T-helper 9 cell (primary cell): ENCODE measurements around the gene GPN2.

Experiments used
- DNase-seq: peaks from one replicate; pipeline ENCODE4 v3.0.0-alpha.2; 2020
- total RNA-seq, 2 donors: gene quantifications; one replicate each; lab custom pipeline; 2026; lab: John Stamatoyannopoulos, UW

GPN2 gene
- total RNA-seq, result 45.4 to 59.7 reads per million in 2 donors

DNA sequence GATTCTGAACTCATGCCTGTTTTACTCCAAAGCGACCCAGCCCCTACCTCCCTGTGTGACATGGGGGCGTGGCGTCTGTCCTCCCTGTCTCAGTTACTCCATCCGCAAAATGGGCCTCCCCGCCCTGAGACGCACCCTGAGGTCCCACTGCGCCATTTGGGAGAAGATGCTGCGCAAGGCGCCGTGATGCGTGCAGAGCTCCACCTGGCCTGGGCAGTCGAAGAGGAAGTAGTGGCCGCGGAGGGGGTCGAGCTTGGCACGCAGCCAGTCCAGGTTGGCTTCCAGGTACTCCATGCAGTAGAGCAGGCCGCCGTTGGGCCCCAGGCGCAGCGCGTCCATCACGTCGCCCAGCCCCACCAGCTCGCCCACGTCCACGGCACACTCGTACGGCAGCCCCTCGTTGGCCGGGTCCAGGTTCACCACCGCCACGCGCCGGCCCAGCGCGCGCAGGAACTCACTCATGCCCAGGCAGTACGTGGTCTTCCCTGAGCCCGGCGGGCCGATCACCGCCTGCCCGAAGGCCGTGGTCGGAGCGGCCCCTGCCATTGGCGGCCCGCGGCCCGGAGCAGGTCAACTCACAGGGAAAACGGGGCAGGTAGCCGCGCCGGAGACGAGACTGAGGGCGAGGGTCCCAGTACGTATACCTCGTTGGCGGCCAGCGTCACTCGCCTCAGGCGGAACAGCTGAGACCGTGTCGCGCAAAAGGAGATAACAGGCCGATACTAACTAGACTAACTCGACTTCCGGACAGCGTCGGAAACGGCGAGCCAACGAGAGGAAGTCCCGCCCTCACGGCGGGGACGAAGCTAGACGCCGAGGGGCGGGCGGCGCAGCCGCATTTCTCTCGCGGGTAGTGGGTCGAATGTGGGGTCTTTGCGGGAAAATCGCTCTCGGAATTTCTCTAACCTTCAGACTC lies at the start of gene GPN2:
TSS of gene GPN2 (minus strand) at position 733 of the 916 bp plus-strand sequence. CDS start at position 546, 187 bp downstream.
- DNase-seq, result peak; percentile 65

DNA sequence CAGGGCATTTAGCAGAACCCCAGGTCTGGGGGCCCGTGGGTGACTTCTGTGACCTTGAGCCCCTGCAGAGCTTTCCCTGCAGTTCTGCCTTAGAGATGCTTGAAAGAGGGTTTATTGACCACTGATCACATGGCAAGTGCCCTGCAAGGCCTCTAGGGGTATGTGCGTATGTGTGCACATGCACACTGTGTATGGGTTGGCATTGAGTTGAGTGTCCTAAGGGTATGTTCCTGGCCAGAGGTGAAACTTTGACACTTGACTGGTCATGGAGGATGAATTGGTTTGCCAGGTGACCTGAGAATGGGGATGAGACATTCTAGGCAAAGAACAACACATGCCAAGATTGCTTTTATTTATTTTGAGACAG lies 48.6 kb upstream of the GPN2 start:
- no peak for DNase-seq

DNA sequence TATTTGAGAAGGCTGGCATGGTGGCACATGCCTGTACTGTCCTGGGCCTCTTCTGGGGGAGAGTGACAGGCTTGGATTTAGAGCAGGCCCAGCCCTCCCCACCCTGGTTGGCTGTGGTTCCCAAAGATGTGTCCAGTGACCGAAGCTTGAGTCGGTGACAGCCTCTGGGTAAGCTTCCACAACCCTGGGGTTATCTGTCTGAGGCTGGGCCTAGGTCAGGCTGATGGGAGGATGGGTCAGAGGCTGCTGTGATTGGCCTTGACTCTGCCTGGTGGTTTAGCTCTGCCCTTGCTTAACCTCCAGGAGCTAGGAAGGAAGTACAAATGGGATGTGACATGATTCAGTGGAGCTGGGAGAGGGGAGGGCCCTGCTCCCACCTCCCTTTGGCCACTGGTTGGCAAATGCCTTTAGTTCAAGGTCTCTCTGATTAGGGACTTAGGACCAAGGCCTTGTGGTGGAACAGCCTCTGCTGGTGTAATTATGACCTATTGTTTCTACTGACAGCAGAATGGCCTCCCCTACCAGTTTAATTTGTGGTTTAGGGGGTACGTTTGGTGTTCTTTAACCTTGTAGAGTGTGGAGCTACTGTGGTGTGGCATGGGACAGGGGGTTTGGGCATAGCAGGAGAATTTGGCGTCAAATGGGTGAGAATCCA lies 48.0 kb upstream of the GPN2 start:
- DNase-seq, result no peak

DNA sequence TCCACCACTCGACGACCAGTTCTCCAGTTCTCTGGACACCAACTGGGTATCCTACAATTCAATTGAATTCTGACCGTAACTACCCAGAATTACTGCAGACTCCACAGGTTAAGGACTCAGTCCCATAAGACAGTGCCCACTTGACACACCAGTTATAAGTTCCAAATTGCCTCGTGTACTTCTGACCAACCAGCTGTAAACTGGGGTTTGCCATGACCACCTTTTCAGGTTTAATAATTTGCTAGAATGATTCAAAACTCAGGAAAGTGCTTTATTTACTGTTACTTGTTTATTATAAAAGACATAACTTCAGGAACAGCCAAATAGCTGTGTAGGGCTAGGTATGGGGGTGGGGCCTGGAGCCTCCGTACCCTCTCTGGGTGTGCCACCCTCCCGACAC lies 46.7 kb upstream of the GPN2 start:
- no peak for DNase-seq

DNA sequence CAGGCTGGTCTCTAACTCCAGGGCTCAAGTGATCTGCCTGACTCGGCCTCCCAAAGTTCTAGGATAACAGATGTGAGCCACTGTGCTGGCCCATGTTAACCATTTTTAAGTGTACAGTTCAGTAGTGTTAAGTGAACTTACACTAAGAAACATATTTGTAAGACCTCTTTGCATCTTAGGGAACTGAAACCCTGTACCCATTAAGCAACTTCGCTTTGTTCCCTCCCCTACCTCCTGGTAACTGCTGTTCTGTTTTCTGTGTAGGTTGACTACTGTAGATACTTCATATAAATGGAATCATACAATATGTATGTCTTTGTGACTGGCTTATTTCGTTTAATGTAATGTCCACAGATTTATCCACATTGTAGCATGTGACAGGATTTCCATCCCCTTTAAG lies 42.4 kb upstream of the GPN2 start:
- no peak for DNase-seq

DNA sequence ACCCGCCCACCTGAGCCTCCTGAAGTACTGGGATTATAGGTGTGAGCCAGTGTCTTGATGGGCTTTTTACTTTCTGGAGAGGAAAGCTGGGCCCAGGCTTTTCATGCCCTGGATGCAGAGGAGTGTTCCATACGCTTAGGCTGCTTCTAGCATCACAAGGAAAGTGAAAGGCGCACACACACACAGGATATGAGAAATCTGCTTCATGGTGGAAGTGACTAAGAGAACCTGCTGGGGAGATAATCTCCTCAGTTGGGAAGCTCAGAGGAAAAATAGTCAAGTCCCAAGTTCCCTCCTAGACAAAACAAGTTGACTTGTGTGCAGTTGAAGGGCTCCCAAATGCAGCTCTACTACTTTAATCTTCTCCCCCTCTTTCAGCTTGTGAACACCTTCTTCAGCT lies 33.6 kb upstream of the GPN2 start:
- DNase-seq, result no peak

DNA sequence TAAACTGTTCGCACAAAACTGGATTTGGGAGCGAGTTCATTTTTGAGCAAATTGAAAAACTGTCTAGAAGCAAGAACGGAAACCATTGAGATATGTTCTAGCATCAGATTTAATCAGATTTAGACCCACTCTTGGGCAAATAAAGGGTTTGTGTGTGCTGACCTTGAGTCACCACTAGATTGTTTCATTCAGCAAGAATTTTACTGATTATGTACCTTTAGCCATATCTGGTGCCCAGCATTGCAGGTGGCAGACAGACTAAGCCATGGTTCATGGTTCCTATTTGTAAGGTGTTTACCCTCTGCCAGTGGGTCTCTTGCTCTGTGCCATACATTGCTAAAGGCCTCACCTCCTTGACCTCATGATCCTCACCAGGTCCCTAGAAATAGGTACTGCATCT lies 32.8 kb upstream of the GPN2 start:
- no peak for DNase-seq

DNA sequence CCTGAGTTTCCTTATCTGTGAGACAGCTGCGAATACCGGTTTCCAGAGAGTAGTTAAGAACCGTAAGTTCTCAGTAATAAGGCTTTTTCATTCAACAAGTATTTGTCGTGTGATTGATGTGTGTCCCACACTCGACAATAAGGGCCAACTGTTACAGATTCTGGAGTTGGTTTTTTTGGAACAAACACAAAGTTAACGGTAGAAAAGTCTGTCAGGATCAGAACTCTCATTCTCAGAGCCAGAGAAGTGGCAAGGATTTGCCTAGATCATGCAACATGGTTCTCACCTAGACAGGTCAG lies 32.3 kb upstream of the GPN2 start:
- DNase-seq, result no peak

DNA sequence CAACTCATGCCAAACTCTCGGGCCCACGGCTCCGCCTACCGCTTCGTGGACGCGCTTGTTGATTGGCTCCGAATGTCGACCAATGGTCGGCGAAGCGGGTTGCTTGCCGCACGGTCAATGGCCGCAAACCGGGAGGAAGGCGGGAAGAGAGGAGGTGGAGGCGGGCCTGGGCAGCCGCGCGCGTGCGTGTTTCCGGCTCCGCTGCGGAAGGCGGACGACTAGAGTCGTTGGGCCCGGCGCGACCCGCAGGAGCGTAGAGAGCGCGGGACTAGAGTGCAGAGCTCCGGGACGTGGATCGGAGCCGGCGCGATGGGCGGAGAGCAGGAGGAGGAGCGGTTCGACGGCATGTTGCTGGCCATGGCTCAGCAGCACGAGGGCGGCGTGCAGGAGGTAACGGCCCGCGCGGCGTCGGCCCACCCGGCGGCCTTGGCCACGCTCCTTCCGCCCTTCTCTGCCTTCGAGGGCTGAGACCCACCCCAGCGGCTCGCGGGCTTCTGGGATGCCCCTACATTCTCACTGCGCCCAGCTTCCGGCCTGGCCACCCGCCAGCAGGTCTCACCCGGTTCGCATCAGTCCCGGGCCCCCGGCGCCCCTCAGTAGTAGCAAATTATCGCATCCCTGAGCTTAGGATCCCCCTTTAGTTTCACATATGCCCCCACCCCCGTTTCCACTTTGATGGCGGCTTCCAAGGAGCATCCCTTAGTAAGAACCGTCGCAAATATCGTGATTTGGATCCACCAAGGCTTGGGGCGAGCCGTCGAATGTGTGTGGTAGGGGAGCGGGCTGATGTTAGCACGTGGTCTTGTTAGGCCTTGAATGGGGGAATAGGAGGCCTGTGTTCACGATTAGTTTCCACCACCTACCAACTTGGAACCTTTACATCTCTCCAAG lies 31.7 kb upstream of the GPN2 start, which contains the start of gene NUDC:
TSS of gene NUDC (plus strand) at position 204 of the 891 bp plus-strand sequence. CDS start at position 310, 106 bp downstream.
- peak; percentile 90 for DNase-seq

DNA sequence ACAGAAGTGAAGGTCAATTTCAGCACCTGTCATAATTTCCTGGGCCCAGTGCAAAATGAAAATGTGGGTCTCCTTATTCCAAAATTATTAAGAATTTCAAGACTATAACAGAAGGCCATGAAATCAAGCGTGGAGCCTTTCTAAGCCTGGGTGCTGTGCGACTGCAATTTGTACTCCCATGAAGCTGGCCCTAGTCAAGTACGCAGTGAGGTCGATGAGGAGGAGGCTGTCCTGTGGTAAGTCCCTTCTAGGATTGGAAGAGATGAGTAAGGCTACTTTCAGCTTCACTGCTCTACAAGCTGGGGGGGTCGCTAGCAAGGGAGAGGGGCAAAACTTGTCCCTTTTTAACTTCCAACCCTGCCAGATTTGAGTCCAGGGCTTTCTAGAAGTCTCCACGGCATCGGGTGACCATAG lies 31.1 kb upstream of the GPN2 start:
- DNase-seq, result no peak

DNA sequence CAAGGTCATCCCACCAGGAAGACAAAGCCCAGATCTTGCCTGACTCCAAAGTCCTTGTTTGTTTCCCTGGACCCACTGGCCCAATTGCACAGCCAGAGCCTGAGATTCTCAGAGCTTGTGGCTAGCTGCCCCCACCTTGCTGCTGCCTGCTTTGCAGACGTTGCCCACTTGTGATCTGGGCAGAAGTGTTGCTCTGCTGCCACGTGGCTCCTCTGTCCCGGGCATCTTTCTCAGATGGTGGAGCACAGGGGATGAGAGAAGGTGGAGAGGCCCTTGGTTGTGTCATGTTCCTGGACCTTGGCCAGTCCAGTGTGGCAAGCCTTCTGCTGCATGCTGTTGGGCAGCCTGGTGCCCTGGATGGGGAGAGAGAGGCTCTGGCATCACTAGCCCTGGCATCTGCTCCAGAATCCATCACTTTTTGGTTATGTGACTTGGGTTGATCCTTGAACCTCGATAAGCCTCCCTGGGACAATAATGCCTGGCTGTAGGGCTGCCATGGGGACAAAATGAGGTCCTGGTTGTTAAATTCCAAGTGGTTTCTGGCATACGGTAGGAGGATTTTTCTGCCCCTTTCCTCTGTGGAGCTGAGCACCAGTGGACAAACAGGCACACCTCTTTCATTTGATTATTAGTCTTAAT lies 25.2 kb upstream of the GPN2 start:
- DNase-seq, result no peak

DNA sequence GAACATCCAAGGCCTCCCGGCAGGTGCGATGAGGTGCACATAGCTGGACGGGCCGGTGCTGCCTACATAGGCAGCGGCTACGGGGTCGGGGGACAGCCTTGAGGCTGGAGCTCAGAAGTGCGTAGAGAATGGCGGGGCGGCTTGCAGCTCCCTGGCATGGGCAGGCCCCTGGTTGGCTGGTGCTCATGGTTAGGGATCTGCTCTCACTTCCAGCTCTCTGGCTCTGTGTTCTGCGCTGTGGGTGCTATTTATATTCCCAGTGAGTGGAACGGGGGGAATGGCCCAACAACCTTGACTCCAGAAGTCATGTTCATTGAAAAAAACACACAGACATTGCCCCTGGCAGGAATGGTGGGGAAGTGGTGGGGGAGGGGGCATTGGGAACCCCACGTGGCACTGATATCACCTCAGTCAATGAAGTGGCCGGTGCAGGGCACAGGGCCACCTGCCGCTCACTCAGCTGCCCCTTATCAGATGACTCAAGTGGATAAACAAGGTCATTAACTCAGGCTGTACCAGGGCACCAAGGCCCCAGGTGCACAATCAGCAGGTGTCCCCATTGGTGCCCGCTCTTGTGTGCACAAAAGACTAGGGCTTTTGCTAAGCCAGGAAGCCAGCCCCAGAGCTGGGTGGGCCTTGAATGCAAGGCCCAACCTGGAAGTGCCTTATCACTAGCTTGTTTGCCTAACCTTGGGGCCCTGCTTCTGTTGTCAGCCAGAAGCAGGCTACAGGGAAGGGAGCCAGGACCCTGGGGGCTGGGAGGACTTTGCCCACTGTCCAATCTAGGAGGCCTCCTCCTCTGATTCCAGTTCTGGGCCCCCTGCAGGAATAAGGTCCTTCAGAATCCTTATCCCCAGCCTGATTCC lies 23.9 kb upstream of the GPN2 start, which contains the start of gene NR0B2:
TSS of gene NR0B2 (minus strand) at position 222 of the 866 bp plus-strand sequence. CDS start at position 187, 35 bp downstream.
- no peak for DNase-seq

DNA sequence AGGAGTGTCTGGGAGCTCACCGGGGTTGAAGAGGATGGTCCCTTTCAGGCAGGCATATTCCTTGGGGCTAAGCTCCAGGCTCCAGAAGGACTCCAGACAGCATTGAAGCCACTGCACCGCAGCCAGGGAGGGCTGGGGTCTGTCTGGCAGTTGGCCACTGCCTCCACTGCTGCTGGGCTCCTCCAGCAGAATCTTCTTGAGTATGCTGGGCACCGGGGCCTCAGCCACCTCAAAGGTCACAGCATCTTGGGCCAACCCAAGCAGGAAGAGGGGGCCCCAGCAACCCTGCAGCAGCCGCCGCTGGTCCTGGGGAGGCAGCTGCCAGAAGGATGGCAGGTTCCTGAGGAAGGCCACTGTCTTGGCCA lies 23.3 kb upstream of the GPN2 start:
- no peak for DNase-seq

DNA sequence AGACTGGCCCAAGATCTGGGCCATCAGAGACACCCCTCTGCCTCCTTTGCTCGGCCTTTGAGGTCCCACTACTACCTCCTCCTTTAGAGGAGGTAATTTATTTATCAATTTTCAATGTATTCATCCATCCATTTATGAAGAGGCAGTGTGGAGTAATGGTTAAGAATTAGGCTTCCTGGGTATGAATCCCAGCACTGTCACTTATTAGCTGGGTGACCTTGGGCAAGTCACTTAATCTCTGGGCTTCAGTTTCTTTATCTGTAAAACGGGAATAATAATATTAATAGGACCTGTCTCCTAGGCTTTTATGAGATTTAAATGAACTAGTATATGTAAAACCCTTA lies 22.0 kb upstream of the GPN2 start:
- DNase-seq, result no peak

DNA sequence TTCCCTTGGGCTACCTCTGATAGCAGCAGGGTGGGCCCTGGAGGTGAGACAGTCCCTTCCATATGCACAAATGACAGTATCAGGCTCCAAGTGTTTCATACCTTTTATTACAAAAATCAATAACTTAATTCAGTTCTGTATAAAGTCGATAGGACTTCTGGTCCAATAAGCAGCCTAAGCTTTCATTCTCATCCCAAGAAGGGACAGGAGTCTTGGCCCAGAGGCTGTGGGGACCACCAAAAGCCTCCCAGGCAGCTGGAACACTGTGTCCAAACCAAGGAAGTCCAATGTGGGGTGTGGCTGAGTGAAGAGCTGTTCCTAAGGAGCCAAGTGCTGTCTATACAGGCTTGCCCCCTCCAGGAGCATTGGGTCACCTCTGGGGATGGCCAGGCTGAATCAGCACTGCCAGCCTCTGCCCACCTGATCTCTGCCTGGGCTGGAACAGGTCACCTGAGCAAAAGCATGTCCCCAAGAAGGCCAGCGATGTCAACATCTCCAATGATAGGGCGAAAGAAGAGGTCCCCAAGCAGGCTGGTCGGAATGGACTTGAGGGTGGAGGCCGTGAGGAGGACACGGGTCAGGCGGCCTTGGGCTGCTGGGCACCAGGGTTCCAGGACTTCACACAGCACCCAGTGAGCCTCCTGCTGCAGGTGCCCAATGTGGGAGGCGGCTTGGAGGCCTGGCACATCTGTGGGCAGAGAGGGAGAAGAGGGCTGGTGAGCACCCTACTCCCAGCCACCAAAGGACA lies 21.5 kb upstream of the GPN2 start:
- DNase-seq, result no peak

DNA sequence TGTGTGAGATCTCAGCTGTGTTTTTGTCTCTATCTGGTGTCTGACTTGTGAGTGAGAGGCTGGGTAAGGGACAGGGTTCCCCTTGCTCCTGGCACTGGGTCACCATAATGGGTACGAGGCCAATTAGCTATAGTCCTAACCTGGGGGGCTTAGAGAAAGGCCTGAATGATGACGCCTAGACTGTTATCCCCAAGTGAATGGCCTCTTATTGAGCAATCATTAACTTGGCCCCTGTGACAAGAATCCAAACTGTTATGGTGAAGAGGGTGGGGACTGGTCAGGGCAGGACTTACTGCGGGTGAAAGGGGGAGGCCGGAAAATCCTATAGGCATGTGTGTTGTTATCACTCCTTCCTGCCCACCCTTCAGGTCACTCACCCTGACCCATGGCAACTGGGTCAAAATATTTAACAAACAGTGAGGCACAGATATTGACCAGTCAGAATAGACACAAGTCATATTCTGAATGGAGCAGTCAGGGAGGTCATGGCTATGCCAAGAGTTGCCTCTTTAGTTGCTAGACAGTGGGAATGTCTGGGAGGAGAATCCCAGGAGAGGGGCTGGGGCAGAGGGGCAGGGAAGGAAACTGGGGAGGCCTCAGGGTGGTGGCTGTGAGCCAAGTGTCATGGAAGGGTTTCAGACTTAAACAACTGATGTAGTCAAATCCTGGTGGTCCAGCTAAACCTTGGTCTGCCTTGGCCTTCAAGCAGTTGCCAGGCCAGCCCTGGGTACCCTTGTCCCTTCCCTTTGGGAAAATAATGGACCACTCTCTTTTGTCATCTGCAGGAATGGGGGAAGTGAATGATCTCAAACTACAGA lies 20.5 kb upstream of the GPN2 start:
- DNase-seq, result no peak

DNA sequence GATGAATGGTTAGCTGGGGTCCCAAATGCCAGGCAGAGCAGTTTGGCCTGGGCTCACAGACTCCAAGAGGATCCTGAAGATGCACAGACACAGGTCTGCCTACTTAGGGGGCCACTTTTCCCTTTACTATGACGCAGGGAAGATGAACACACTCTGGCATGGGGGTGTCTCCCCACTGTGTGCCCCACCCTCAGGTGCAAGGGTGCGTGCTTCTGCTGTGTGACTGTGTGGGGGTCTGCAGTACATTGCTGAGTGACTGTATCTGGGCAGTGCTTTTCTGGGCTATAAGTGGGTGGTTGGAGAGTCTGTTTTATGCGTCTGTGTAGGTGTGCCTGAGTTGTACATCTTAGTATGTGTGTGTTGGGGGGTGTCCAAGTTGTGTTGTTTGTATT lies 19.9 kb upstream of the GPN2 start:
- no peak for DNase-seq

DNA sequence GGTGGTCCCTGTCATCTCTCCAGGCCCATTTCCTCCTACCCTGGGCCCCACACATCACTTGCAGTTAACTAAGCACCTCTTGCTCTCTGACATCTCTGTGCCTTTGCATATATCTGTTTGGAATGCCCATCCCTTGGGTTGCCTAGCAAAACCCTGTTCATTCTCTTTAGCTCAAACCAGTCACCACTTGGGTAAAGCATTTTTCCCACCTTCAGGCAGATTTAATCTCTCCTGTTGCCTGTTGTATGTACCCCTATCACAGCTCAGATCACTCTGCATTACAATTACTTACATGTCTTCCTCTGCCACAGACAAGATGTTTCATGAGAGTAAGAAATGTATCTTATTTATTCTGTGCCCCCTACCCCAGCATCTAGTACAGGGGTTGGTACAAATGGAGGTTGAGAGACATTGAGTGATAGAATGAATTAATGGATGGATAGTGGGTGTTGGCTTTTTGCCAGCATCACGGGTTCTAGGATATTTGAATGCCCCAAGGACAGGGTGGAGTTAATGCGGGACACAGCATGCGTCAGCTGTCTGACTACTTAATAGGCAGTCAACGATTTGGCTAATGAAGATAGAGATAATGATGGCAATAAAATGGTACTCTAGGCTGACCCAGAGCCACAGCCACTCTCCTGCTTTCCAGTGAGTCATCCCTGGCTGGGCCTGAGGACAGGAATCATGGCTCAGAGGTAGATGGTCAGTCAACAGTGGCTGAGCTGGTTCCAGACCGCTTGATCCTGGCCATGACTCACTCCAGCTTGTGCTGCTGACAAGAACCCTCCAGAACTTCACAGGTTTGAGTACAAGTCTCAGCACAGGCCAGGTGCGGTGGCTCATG lies 17.2 kb upstream of the GPN2 start:
- DNase-seq, result no peak
